8988T (cell line): ENCODE results near the gene EFEMP1.

Source experiments
- DNase-seq: peaks from one replicate; pipeline ENCODE4 v3.0.0; 2011

Gene EFEMP1

GRCh38 chr2:55931281-55931680 lies 7.7 kb upstream of the EFEMP1 start:
- DNase-seq: no peak

- no peak for DNase-seq
Measured at GRCh38 chr2:55929476-55929875, 5.9 kb upstream of the EFEMP1 start.

- DNase-seq: no peak
Measured at GRCh38 chr2:55926974-55927373, 3.4 kb upstream of the EFEMP1 start.

GRCh38 chr2:55926246-55926645 lies 2.7 kb upstream of the EFEMP1 start:
- DNase-seq: no peak

DNA sequence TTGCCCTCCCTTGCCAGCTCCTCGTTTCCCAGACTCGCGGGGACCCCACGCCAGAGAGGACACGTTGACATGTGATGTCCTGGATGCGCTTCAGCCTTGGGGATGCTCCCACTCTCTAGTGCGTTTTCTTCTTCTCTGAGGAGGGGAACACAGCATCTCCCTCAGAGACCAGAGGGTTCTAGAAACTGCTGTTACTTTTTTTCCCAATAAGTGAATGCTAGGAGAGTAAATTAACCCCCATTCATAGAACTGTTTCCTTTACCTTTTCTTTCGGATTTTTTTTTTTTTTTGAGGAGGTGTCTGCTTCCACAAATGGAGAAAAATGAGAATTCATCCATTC lies 370 bp upstream of the EFEMP1 start:
- no peak for DNase-seq

DNA sequence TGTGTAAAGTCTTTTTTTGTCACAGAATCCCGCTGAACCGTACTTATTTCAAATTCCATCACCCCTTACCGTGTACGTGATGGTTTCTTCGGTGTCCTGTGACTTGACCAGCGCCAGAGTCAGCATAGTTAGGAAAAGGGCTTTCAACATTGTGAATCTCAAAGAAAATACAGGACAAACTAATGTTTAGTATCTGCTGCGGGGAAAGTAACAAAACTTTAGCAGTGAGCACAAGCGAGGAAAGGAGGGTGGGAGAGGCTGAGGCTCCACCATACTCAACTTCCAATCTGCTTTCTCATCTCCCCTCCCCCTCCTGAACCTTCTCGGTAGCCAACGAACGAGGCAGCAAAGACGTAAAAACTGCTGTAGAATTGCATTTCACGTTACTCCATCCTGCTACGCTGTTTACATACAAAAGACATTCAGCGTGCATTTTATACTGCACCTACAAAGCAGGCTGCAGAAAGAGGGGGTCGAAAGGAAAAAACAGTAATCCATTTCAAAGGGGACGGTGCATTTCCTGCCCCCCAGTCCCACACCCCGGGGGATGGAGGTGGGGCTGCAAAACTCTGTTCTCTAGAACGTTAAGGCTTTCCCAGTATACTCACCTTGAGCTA lies 1.2 kb downstream of the EFEMP1 start:
- DNase-seq: no peak

- DNase-seq: no peak
Measured at GRCh38 chr2:55919574-55919973, 4.0 kb downstream of the EFEMP1 start.

DNA sequence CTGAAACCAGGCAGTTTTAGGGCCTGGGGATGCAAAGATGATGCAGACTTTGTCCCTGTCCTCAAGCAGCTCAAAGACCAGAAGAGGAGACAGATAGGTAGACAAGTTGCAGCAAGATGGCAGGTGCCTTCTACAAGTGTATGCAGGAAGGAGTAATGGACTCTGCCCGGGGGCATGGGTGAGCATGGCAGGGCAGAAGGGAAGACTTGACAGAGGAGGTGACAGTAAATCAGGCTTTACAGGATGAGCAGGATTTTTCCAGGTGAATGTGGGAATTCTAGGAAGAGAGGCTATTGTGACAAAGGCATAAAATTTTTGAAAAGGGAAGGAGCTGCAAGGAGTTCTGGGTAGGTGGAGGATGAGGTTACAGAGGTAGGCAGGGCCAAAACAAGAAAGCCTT lies 4.7 kb downstream of the EFEMP1 start:
- DNase-seq: no peak

DNA sequence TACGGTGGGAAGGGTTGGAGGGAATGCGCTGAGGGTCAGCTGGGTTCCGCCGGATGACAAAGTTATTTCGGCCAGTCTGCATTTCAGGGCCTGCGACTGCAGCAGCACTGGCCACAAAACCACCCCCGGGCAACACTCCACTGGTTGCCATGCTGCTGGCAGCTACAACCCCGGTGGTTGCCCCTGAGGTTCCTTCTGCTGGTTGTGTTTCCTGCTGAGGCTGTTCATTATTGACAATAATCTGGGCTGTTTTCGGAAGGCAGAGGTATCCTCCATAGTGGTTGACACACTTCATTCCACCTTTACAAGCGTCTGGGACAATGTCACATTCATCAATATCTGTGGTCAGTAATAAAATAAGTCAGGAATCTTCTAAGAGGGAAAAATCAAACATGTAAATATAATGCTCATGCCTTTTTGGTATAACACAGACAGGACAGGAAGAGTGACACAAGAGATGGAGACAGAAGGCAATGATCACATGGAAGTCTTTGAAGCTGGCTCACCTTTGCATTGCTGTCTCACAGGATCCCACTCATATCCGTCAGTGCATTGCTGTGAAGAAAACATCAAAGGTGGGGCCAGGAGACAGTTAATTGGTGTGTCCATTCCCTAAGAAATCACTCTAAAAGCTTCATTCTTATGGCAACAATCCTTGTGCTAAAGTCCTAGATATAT lies 5.7 kb downstream of the EFEMP1 start:
- DNase-seq: no peak

DNA sequence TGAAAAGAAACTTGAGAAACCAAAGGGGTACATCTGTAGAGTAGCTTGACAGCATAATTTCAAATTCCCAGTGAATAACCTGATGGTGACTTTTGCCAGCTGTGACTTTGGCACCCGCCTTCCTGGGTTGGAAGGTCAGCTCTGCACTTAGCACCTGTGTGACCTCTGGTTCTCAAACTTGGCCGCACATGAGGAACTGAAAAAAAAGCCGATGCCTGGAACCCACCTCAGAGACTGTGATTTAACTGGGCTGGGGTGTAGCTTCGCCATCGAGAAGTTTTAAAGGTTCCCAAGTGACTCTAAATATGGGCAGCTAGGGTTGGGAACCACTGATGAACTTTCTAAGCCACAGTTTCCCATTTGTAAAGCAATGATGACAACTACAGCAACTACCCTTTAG lies 6.5 kb downstream of the EFEMP1 start:
- no peak for DNase-seq

DNA sequence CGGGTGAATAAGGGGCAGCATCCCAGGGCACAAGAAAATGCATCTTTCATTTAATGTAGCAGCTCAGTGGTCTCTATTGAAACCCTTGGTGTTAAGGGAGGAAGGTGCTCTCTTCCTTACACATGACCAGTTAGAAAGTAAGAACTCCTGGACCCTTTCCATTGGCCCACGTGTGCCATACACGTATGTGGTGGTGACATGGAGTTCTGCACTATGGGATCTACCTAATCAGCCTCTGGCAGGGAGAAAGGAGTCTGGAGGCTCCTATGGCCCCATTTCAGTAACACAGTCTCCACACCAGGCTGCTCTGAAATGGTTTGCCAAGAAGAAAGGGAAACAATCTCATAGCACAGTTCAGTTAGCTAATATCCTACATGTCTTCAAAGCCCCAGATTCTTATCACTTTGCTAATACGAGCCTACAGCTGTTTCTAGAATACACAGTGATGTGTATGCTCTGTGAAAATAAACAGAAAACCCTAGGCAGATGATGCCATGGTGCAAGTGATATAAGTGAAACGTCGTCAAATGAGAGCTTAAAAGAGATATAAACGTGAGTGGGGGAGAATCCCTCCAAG lies 7.0 kb downstream of the EFEMP1 start:
- DNase-seq: no peak

GRCh38 chr2:55914786-55915185 lies 8.8 kb downstream of the EFEMP1 start:
- DNase-seq: no peak

GRCh38 chr2:55912926-55913325 lies 10.7 kb downstream of the EFEMP1 start:
- DNase-seq: no peak

GRCh38 chr2:55910077-55910476 lies 13.5 kb downstream of the EFEMP1 start:
- DNase-seq: no peak

GRCh38 chr2:55907686-55908085 lies 15.9 kb downstream of the EFEMP1 start:
- no peak for DNase-seq

GRCh38 chr2:55906993-55907392 lies 16.6 kb downstream of the EFEMP1 start:
- no peak for DNase-seq

GRCh38 chr2:55903727-55904126 lies 19.9 kb downstream of the EFEMP1 start:
- DNase-seq: no peak

DNA sequence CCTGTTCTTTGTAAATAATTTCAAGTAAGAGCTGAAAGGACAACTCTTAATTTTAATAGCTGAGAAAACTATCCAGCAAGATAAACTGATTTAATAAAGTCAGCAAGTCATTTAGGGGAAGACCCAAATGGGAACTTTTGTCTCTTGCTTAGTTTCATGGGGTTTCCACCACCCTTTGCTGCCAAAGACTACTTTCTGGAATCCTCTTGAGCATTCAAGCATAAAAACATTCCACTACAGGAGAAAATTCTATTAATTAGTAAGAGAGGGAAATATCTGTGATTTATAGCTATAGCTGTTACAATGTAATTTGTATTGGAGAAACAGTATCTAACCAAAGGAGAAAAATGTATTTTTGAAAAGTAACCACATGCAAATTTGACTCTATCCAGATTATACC lies 20.6 kb downstream of the EFEMP1 start:
- DNase-seq: no peak

- DNase-seq: no peak
Measured at GRCh38 chr2:55902429-55902828, 21.2 kb downstream of the EFEMP1 start.

DNA sequence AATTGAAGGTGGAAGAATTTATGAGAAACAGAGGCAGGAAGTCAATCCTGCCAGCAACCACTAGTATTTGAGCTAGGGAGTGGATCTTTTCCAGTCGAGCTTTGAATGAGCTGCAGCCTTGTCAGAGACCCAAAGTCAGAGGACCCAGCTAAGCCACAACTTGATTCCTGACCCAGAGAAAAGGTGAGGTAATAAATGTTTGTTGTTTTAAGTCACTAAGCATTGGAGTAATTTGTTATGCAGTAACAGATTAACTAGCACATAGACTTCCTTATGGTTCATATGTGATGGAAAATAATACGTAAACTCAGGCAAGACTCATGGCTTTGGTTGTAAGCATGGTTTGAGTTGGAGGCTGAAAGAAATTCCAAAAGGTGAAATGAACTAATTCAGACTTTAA lies 21.6 kb downstream of the EFEMP1 start:
- no peak for DNase-seq

GRCh38 chr2:55901322-55901721 lies 22.3 kb downstream of the EFEMP1 start:
- no peak for DNase-seq

GRCh38 chr2:55899881-55900280 lies 23.7 kb downstream of the EFEMP1 start:
- no peak for DNase-seq

DNA sequence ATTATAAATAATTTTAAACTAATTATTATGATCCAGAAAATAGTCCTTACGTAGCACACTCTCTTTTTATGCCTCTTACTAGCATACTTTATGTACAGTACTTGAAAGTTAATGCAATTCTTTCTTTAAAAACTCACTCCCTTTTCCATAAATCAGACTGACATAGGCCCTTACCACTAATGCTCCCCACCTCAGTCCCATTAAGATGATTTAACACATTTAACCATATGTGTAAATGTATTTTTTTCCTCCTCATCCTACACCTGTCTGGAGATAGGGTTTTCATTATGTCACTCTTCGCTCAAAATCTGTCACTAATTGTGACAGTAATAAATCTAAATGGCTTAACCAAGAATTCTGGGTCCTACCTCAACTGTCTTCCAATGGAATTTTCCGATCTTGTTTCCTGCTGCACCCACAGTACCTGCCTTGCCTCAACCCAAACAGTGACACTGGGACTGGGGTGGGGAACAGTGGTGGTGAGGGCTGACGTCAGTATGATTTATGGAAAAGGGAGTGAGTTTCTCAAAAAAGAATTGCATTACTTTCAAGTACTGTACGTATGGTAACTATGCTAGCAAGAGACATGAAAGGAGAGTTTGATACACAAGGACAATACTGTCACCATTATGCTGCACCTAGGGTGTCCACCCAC lies 25.1 kb downstream of the EFEMP1 start:
- DNase-seq: no peak

GRCh38 chr2:55896633-55897032 lies 26.9 kb downstream of the EFEMP1 start:
- no peak for DNase-seq
